ENCODE results near the gene SYNE2.

Gene SYNE2

DNA sequence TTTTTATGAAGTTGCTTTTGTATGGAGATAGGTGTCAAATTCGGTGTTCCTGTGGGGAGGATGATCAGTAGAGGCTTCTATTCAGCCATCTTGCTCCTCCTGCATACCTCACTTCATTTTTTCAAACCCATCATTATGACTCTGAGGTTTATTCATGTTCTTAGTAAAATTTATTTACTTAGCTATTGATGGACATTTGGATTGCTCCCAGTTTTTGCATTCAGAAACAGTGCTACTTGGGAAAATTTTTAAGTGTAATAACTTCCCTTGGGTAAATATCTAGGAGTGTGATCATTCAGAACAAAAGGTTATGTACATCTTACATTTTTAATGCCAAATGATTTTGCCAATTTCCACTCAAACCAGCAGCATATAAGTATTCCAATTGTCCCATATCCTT, 208.3 kb downstream of the SYNE2 start:
- in situ Hi-C loops (cut with HindIII; ENCODE audit: low sequenced_read_pairs): no loop called here

- in situ Hi-C loops (cut with HindIII; ENCODE audit: low sequenced_read_pairs): no loop called here
These were observed 208.9 kb downstream of the SYNE2 start for GRCh38 chr14:64061706-64062105.

DNA sequence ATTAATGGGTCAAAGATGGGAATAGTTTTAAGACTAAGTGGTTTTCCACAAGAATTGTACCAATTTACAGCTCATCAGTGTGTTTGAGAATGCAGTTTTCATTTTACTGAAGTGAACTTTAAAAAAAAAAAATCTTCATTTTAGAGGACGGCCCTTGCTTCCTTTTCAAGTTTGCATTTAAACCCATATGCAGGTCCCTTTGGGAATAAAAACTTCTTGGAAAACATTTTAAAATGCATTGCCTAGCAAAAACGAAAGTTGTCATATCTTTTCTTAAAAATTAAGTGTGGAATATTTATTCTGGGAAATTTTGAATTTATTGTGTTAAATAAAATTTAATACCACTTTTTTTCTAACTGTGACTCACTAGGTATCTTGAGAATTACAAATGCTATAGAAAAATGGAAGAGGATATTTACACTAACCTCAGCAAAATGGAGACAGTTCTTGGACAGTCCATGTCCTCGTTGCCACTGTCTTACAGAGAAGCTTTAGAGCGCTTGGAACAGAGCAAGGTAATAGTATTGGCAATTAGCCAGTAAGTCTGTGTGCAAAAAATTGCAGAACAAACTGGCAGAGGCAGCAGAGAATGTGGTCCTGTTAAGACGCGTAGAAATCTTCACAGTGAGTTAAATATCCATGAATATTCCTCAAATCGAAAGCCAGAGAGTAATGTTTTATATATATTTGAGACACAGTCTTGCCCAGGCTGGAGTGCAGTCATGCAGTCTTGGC, 209.7 kb downstream of the SYNE2 start:
- in situ Hi-C loops (cut with HindIII; ENCODE audit: low sequenced_read_pairs): no loop called here

GRCh38 chr14:64064447-64064846, 211.6 kb downstream of the SYNE2 start:
- in situ Hi-C loops (cut with HindIII; ENCODE audit: low sequenced_read_pairs): no loop called here

GRCh38 chr14:64069634-64070359, 217.0 kb downstream of the SYNE2 start:
- in situ Hi-C loops (cut with HindIII; ENCODE audit: low sequenced_read_pairs): no loop called here

DNA sequence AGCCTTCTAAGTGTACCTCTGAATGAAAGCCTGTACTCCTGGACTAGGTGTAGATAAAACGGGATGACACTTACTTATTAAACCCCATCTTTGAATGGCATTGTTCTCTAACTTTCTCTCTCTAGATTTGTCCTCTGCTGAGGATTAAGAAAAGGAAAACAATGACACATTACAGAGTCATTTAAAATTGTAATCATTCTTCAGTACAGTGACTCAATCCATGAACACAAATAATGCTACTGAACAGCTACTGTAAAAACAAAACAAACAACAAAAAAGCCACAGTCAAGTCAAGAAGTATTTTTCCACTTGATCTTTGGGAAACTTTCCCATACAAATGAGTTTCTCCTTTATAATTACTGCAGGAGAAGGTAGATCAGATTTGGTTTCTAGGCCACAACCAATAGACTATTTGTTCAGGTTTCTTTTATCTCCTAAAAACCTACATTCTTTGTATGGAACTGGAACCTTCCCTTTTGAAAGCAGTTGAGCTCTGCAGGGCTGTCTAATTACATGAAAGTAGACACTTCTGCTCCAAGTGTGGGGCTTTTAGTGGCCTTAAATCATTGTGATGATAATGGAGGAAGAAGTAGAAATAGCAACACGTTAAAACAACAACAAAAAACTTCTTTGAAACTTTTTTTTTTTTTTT, 222.3 kb downstream of the SYNE2 start:
- in situ Hi-C loops (cut with HindIII; ENCODE audit: low sequenced_read_pairs): no loop called here

- in situ Hi-C loops (cut with HindIII; ENCODE audit: low sequenced_read_pairs): no loop called here
These were observed 222.8 kb downstream of the SYNE2 start for GRCh38 chr14:64075613-64076005.

- in situ Hi-C loops (cut with HindIII; ENCODE audit: low sequenced_read_pairs): no loop called here
These were observed 227.6 kb downstream of the SYNE2 start for GRCh38 chr14:64080452-64080851.

- in situ Hi-C loops (cut with HindIII; ENCODE audit: low sequenced_read_pairs): no loop called here
These were observed 228.5 kb downstream of the SYNE2 start for GRCh38 chr14:64081174-64081746.

DNA sequence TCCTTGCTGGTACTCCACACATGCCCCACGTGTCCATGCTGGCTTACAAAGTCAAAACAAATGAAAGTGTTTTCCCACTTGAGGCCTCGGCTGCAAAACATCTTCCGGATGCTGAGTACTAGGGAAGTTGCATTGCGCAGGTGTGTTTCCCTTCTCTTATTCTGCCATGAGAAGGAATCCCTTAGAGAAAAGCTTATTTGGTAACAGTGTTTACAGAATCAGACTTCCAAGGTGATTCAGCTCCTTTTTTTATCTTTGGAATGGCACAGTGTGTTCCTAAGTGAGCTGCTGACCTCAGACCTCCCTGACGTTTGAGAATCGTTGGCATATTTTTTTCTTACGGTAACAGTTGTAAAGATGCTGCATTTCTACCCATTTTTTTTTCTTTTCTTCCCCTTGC, 230.0 kb downstream of the SYNE2 start:
- in situ Hi-C loops (cut with HindIII; ENCODE audit: low sequenced_read_pairs): no loop called here

GRCh38 chr14:64088647-64088964, 235.8 kb downstream of the SYNE2 start:
- in situ Hi-C loops (cut with HindIII; ENCODE audit: low sequenced_read_pairs): no loop called here

DNA sequence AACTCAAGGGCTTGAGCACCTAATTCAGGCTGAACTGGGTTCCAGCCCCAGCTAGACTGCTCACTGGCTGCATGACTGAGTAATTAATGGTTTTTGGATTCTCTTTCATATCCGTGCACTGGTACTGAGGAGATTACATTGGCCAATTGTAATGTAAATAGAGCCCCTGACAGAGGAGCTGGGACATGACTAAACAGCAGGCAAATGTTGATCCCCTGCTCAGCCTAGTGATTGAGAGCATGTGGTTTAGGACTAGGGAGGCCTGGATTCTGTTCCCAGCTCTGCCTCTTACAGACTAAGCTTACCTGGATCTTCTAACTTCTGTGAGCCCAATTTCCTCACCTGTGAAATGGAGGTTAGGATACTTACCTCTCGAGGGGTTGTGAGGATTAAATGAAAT, 237.1 kb downstream of the SYNE2 start:
- in situ Hi-C loops (cut with HindIII; ENCODE audit: low sequenced_read_pairs): no loop called here

GRCh38 chr14:64091217-64091616, 238.4 kb downstream of the SYNE2 start:
- in situ Hi-C loops (cut with HindIII; ENCODE audit: low sequenced_read_pairs): no loop called here

- in situ Hi-C loops (cut with HindIII; ENCODE audit: low sequenced_read_pairs): no loop called here
These were observed 239.5 kb downstream of the SYNE2 start for GRCh38 chr14:64092338-64092737.

- in situ Hi-C loops (cut with HindIII; ENCODE audit: low sequenced_read_pairs): no loop called here
These were observed 240.1 kb downstream of the SYNE2 start for GRCh38 chr14:64092940-64093339.

GRCh38 chr14:64095620-64096019, 242.8 kb downstream of the SYNE2 start:
- in situ Hi-C loops (cut with HindIII; ENCODE audit: low sequenced_read_pairs): no loop called here

GRCh38 chr14:64098120-64098519, 245.3 kb downstream of the SYNE2 start:
- in situ Hi-C loops (cut with HindIII; ENCODE audit: low sequenced_read_pairs): no loop called here

GRCh38 chr14:64107438-64107837, 254.6 kb downstream of the SYNE2 start:
- in situ Hi-C loops (cut with HindIII; ENCODE audit: low sequenced_read_pairs): no loop called here

GRCh38 chr14:64109819-64110554, 257.2 kb downstream of the SYNE2 start:
- in situ Hi-C loops (cut with HindIII; ENCODE audit: low sequenced_read_pairs): no loop called here

DNA sequence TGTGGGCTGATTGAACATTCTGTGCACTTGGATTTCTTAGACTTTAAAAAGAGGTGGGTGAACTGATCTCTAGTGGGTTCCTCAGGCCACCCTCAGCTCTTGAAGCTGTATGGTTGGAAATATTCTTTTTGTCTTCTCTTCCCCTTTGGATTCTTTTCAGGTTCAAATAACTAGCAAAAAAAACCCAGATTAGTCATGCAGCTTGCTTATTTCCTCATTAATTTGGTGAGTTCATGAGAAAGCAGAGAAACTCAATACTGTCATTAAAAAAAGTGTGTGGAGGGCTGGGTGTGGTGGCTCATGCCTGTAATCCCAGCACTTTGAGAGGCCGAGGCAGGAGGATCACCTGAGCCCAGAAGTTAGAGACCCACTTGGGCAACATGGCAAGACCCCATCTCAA, 258.0 kb downstream of the SYNE2 start:
- in situ Hi-C loops (cut with HindIII; ENCODE audit: low sequenced_read_pairs): no loop called here
